GM18505 (cell line): Measurements from ENCODE around the gene PRDM16.

ENCODE experiments used
- ATAC-seq: cut with Tn5 transposase; IDR thresholded peaks from one replicate; pipeline ENCODE4 v1.9.1; 2021; ENCODE audit not compliant: unreplicated experiment
- POLR2A ChIP-seq: IDR thresholded peaks from 4 replicates; pipeline ENCODE4 v1.6.1; 2011; ENCODE audit warnings: borderline replicate concordance; ENCODE audit not compliant: insufficient read depth, insufficient read length; ENCODE audit errors: extremely low read depth

PRDM16 gene

GRCh38 chr1:3337798-3338724 lies 269.1 kb downstream of the PRDM16 start:
- ATAC-seq, result no peak
- no peak for TF ChIP-seq POLR2A

DNA sequence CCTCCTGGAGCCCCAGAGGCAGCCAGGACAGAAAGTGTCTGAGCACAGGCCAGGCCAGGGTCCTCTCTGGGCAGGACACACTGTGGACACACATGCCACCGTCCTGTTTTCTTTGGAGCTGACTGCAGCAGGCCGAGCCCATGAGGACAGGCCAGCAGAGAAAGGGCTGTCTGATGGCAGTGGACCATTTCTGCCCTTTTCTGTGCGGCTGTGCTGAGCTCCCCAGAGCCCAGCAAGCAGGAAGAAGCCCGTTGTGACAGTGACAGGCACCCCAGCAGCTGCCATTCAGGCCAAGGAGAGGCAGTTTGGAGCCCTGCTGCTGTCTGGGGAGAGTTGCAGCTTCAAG lies 269.7 kb downstream of the PRDM16 start:
- ATAC-seq, result no peak
- no peak for TF ChIP-seq POLR2A

GRCh38 chr1:3339856-3340255 lies 270.9 kb downstream of the PRDM16 start:
- ATAC-seq, result no peak
- no peak for TF ChIP-seq POLR2A

DNA sequence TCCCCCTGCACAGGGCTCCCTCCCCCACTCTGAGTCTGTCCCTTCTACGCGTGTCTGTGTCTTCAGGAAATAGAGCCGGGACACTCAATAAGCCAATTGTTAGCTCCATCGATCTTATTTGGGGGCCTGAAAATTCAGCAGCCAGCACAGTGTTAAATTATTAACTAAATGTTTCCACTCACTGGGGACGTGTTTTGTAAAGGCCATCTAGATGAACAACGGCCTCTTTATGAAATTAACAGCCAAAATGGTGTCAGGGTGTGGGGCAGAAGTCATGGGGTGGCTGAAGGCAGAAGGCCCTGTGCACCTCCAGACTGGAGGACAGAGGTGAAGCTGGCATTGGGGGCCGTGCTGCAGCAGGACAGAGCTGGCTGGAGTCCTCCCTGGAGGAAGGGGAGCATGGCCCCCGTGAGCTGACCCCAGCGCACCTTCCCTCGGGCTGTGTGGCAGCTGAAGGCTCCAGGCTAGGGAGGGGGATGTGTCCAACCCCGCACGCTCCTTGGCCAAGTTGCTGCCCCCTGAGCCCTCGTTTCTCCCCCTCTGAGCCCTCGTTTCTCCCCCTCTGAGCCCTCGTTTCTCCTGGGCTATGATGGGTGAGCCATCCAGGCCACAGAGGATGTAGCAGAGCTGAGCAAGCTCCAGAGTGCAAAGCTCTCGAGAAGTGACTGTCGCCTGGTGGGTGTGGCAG lies 271.7 kb downstream of the PRDM16 start:
- TF ChIP-seq POLR2A, result no peak
- no peak for ATAC-seq

- no peak for ATAC-seq
- TF ChIP-seq POLR2A, result no peak
These were observed 272.4 kb downstream of the PRDM16 start for GRCh38 chr1:3341236-3341994.

- no peak for TF ChIP-seq POLR2A
- no peak for ATAC-seq
These were observed 274.0 kb downstream of the PRDM16 start for GRCh38 chr1:3342960-3343359.

GRCh38 chr1:3344395-3344794 lies 275.4 kb downstream of the PRDM16 start:
- no peak for ATAC-seq
- TF ChIP-seq POLR2A, result no peak

DNA sequence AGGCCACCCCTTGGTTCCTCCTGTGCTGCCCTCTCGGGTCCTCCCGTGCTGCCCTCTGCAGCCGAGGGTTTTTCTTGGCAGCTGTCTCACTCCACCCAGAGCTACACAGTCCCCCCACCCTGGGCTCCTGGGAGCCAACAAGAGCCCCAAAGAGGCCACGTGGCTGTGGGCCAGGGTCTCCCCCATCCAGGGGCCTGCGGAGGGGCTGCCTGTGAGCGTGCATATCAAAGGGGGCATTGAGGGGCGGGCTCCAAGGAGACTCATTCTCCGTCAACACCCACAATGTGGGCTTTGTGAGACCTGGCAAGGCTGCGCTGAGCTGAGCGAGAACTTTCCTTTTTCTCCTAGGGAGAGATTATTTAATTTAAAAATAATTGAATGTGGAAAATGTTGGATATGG lies 276.8 kb downstream of the PRDM16 start:
- TF ChIP-seq POLR2A, result no peak
- no peak for ATAC-seq

DNA sequence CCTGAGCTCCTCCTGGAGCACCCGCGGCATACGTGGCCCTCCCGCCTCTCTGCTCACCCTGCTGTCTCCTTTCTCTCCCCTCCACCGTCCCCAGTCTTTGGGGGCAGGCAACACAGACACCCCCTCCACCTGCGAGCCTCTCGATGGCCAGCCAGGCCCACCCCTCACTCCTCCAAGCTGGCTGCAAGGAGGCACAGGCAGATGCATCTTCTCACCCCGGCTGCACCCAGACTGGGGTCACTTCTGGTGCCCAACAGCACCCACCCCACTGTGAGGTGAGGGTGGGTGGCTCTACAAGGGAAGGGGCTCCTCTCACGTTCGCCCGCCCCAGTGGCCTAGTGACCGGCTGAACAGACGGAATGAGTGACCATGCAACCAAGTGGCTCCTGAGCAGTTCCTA lies 277.5 kb downstream of the PRDM16 start:
- no peak for TF ChIP-seq POLR2A
- no peak for ATAC-seq

DNA sequence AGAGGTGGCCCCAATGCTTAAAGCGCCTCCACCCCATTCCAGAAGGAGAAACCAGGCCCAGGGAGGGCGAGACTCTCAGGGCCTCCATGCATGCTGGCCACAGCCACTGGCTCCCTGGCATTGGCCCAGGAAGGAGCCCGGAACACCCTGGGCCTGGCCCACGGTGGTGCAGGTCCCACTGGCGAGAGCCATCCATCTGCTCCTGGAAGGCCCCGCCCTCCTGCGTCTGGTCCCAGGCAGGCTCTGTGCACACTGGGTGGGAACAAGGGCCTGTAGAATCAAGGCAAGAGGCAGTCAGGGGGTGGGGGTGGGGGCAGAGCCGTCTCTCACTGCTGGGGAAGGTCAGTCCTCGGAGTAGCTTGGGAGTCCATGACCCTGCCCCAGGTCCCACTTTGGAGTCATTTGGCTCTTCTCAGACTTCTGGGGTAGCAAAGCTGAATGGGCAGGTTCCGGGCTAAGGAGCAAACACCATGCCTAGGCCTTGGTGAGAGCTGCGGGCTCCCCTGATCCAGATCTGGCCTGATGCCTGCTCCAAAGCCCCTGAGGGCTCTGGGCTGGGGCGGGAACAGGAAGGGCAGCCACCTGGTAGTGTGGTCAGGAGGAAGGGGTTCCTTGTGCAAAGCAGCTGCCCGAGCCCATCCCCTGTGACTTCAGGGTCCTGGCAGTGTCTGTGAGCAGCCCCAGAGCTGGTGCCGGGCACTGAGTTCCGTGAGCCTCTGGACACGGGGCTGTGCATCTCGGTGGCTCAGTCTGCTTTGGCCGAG lies 278.4 kb downstream of the PRDM16 start:
- no peak for ATAC-seq
- no peak for TF ChIP-seq POLR2A

DNA sequence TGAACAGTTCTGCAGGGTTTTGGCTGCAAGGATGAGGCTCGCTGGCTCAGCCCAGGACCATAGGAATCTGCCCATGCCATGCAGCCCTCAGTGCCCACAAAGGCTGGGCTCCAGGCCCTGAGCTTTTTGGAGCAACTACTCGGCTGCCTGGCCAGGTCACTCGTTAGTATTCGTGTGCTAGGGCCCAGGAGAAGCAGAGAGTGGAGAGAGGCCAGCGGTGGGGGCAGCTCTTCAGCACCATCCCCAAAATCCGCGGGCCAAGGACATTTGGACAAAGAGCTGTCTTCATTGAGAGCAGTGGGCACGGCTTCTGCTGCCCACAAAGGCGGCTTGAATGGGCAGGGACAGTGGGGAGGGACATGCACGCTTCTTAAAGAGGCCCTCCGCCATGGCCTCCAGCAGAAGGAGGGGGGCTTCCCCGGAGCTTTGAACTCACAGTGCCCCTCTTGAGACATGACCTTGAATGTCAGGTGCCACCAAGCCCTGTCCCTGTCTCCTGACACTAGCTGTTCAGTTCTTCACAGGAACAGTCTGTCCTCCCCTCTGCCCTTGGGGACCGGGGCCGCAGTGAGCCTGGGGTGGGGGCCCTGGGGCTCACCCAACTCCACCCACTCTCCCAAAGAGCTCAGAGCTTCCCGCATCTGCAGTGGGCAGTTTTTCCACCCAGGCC lies 279.3 kb downstream of the PRDM16 start:
- ATAC-seq, result no peak
- no peak for TF ChIP-seq POLR2A
